SK-N-MC (cell line): ENCODE data around the gene MACROD2.

Source experiments
- EZH2 ChIP-seq: fragments of 200-600 bp; sonication (generic); IDR thresholded peaks from one replicate; pipeline ENCODE4 v1.6.1; 2017; ENCODE audit warnings: antibody characterized with exemption
- POLR2AphosphoS5 ChIP-seq: IDR thresholded peaks from 2 replicates; pipeline ENCODE4 v1.6.1; 2012; ENCODE audit warnings: mild to moderate bottlenecking, low read depth, low read length, borderline replicate concordance

- no peak for TF ChIP-seq POLR2AphosphoS5
- no peak for TF ChIP-seq EZH2
Observed at GRCh38 chr20:14098261-14098660, 102.9 kb downstream of the MACROD2 start.
